Midbrain (tissue), 1 donor: Measurements from ENCODE around the gene RAP1GAP2.
"Not testable (repeated sequence)": the region's sequence is repeated elsewhere in the genome, so short reads cannot be mapped to it uniquely, and the experiment has no call there.

Experiments
- DNase-seq: peaks from one replicate; lab custom pipeline; 2025; lab: John Stamatoyannopoulos, UW

The RAP1GAP2 gene

DNA sequence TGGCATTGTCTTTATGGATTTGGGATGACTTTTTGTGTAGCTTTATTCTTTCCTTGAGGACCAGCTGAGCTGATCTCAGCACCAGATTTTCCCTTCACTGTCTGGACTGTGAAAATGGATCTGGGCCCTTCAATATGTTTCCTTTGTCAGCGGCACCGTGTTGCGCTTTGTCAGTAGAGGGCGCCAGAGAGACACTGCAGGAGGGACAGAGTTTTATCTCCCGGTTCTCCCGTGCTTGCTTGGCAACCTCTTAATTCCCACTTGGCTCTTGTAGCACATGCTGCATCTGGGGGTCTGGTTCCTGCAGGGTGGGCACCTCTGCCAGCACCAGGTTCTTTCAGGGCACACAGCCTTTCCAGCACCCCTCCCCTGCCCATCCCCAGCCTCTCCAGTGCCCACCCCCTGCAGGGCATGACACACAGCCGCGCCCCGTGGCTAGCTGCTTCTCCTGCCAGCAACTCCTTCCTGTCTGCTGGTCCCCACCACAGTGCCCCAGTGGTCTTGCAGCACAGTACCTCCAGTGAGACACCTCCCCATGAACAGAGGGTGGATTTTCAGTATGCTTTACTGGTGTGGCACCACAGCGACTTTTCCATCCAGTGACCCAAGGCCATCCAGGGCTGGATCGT is 247.6 kb downstream of the RAP1GAP2 start:
- no peak for DNase-seq

DNA sequence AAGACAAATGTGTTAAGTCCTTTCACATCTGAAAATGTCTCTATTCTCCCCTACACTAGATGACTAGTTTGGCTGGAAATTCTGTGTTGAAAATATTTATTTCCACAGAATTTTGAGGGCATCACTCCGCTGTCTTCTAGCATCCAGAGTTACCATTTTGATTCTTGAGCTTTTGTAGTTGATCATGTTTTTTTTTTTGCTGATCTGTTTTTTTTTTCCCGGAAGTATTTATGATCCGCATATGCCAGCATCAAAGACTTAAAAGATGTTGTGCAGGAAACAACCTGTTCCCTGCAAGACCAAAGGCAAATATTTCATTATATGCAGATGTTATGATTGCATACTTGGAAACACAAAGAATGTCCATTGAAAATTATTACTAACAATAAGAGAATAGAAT is 250.5 kb downstream of the RAP1GAP2 start:
- no peak for DNase-seq

DNA sequence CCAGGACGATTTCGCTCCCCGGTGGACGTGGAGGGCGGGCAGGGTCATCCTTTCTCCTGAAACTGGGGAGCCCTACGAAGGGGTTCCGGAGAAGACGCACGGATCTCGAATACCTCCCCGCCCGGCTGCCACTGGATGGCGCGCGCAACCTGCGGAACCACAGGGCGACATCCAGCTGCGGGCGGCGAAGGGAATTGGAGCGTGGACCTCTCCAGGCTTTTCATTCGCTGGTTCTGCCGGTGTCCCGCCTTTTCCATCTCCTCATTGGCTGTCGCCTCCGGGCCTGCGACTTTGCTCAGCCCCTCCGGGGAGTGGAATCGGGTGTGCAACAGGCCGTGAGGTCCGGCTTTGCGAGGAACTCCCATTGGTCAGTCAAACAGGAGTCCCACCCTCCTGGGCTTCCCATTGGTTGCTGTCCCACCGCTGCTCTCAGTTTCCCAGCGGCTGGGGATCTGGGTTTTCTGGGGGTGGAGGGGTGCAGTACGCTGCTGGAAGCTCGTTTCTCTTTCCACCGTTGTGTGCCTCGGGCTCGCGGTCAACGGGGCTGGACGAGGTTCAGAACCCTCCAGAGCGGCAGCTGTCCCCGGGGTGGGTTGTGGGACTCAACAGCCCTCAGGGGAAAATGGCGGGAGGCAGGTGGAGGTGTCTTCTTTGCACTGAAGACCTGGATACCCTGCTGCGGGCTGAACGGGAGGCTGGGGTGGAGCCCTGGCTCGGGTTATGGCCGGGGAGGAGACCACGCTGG is 252.7 kb downstream of the RAP1GAP2 start:
- peak; percentile 99 for DNase-seq

DNA sequence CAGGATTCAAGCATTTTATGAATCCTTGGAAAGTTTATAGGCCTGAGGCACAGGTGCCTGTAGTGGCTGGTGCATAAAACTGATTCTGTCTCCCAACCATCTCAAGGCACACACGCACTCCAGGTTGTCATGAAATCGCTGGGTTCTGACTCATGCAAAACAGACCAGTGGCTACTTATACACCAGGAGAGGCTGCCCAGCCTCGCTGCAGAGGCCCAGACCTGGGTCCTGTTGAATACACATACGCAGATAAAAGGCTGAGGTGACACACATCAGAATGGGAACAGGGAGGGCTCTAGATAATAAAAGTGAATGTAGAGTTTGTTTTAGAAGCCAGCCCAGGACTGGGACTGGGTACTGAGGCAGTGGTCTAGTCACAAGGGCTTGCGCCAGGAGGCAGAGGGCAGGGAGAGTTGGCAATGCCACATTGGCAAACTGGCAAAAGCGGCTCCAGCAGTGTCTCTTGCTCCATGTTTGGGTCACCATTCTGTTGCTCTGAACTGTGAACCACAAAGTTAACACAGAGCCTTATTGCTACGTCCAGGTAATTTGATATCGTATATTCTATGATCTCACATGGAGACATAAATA is 253.6 kb downstream of the RAP1GAP2 start:
- DNase-seq = no peak

DNA sequence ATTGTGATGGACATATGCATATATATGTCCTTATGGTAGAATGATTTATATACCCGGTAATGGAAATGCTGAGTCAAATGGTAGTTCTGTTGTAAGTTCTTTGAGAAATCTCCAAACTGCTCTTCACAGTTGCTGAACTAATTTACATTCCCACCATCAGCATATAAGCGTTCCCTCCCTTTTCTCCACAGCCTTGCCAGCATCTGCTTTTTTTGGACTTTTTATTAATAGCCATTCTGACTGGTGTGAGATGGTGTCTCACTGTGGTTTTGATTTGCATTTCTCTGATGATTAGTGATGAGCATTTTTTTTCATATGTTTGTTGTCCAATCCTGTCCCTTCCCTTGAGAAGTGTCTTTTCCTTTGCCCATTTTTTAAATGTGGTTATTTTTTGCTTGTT is 258.6 kb downstream of the RAP1GAP2 start:
- not testable (repeated sequence) for DNase-seq

DNA sequence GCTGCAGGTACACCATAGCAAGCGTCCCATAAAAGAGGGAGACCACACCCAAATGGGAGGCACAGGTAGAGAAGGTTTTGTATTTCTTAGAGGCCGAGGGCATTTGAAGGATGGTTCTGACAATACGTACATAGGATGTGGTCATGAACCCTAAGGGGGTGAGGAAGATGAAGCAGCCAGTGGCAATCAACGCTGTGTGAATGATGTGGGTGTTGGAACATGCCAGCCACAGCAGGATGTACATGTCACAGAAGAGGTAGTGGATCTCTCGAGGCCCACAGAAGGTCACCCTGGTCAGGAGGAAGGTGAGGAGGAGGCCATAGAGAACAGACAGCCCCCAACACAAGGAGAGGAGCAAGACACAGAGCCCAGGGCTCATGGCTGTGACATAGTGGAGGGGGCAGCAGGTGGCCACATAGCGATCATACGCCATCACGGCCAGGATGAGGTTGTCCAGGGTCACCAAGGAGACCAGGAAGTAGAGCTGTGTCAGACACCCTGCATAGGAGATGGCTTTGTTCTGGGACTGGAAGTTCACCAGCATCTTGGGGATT is 266.7 kb downstream of the RAP1GAP2 start:
- DNase-seq = not testable (repeated sequence)

DNA sequence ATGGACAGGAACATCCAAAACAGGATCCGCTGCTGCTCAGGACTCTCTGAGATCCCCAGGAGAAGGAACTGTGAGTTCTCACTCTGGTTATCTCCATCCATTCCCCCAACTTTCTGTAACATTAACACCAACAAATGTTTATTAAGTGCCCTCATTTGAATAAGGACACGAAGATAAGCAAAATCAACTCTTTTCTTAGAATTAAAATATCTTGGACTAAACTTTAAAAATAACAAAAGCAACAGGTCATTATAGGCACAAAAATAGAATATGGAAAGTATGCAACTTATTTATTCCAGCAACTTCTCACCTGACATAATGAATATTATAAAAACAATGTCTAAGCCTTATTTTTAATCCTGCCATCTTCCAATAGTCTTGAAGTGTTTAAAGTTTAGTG is 267.3 kb downstream of the RAP1GAP2 start, which contains the start of gene OR1D5:
TSS of gene OR1D5 (minus strand) at position 101 of the 400 bp plus-strand sequence. CDS start at position 101, 0 bp downstream.
- DNase-seq = not testable (repeated sequence)

DNA sequence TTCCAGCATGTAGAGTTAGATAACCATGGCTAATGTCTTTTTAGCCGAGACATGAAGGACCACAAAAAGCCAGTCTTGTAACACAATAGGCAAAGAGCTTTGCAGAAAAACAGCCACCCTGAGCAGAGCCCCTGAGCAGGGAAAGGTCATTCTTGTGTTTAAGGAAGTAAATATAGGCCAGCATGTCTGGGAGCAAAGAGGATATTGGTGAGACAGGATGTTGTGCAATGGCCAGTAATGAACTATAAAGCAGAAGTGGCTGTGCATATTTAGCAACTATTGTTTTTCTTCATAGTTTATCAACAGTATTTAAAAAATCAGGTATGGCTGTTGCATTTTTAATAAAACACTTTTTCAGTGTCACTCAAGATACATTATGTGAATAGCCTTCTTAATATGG is 269.0 kb downstream of the RAP1GAP2 start:
- not testable (repeated sequence) for DNase-seq

DNA sequence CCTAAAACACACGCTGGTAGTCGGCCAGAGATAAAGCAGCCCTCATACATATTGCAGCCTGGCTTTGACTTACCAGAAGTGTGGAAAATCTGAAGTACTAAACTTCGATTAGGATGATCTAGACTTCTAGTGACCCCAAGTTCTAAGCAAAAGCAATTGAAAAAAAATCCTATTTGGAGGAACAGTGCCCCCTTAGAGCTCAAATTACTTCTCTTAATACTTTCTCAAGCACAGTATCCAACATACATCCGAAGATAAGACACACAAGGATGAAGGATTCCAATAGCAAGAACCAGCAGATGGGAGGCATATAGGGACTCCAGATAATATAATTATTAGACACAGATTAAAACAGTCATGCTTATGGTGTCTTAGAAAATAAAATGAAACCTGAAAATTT is 277.6 kb downstream of the RAP1GAP2 start:
- DNase-seq = not testable (repeated sequence)
